NCI-H82 (cell line): ENCODE results near the gene CDKAL1.
A peak's percentile ranks its signal among the peaks of the same experiment; 100 is the strongest.
"Not testable (repeated sequence)": the region's sequence is repeated elsewhere in the genome, so short reads cannot be mapped to it uniquely, and the experiment has no call there.

Experiments used
- DNase-seq: peaks from one replicate; lab custom pipeline; 2025; lab: John Stamatoyannopoulos, UW

Gene CDKAL1

GRCh38 chr6:20797597-20797996, 263.3 kb downstream of the CDKAL1 start:
- no peak for DNase-seq

GRCh38 chr6:20800229-20800628, 266.0 kb downstream of the CDKAL1 start:
- no peak for DNase-seq

GRCh38 chr6:20800653-20801052, 266.4 kb downstream of the CDKAL1 start:
- DNase-seq = no peak

- no peak for DNase-seq
Observed at GRCh38 chr6:20801595-20801994, 267.3 kb downstream of the CDKAL1 start.

GRCh38 chr6:20802596-20802995, 268.3 kb downstream of the CDKAL1 start:
- peak; percentile 62 for DNase-seq

GRCh38 chr6:20805021-20805420, 270.8 kb downstream of the CDKAL1 start:
- no peak for DNase-seq

GRCh38 chr6:20806669-20807068, 272.4 kb downstream of the CDKAL1 start:
- no peak for DNase-seq

- DNase-seq = no peak
Observed at GRCh38 chr6:20808439-20808838, 274.2 kb downstream of the CDKAL1 start.

GRCh38 chr6:20808924-20809323, 274.7 kb downstream of the CDKAL1 start:
- no peak for DNase-seq

GRCh38 chr6:20810727-20811108, 276.5 kb downstream of the CDKAL1 start:
- no peak for DNase-seq

- DNase-seq = peak; percentile 53
Observed at GRCh38 chr6:20811109-20811761, 277.0 kb downstream of the CDKAL1 start.

GRCh38 chr6:20812776-20813175, 278.5 kb downstream of the CDKAL1 start:
- no peak for DNase-seq

- no peak for DNase-seq
Observed at GRCh38 chr6:20814494-20814893, 280.2 kb downstream of the CDKAL1 start.

- DNase-seq = no peak
Observed at GRCh38 chr6:20816126-20816525, 281.9 kb downstream of the CDKAL1 start.

GRCh38 chr6:20817806-20818320, 283.6 kb downstream of the CDKAL1 start:
- no peak for DNase-seq

- DNase-seq = no peak
Observed at GRCh38 chr6:20819774-20820400, 285.6 kb downstream of the CDKAL1 start.

GRCh38 chr6:20826378-20826777, 292.1 kb downstream of the CDKAL1 start:
- no peak for DNase-seq

- DNase-seq = no peak
Observed at GRCh38 chr6:20827798-20828197, 293.5 kb downstream of the CDKAL1 start.

GRCh38 chr6:20830576-20830975, 296.3 kb downstream of the CDKAL1 start:
- DNase-seq = no peak

GRCh38 chr6:20831251-20831650, 297.0 kb downstream of the CDKAL1 start:
- not testable (repeated sequence) for DNase-seq

- no peak for DNase-seq
Observed at GRCh38 chr6:20833881-20834515, 299.7 kb downstream of the CDKAL1 start.

GRCh38 chr6:20835315-20836010, 301.2 kb downstream of the CDKAL1 start:
- DNase-seq = no peak

- DNase-seq = no peak
Observed at GRCh38 chr6:20837189-20837588, 302.9 kb downstream of the CDKAL1 start.
